HG03060 (cell line): Measurements from ENCODE around the gene P2RY2.
"Not testable (repeated sequence)": the region's sequence is repeated elsewhere in the genome, so short reads cannot be mapped to it uniquely, and the experiment has no call there.

Experiments used
- ATAC-seq: cut with Tn5 transposase; IDR thresholded peaks from one replicate; pipeline ENCODE4 v1.9.1; 2021; ENCODE audit warnings: low read depth, moderate number of reproducible peaks; ENCODE audit not compliant: unreplicated experiment

P2RY2 gene

DNA sequence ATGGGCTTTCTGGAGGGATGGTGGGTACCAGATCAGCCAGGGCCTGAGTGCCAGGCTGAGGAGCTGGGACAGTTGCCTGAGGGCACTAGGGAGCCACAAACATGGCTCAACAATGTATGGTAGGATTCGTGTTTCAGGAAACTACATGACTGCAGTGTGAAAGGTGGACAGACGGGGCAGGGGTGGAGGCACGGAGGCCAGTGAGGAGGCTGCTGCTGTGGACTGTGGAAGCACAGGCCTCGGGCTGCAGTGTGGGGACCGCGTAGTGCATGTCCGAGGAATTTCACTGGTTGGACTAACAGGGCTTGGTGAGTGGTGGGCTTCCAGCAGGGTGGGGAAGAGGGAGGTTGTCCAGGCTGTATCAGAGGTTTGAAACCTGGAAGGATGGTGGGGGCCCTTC lies 7.8 kb downstream of the P2RY2 start:
- no peak for ATAC-seq

DNA sequence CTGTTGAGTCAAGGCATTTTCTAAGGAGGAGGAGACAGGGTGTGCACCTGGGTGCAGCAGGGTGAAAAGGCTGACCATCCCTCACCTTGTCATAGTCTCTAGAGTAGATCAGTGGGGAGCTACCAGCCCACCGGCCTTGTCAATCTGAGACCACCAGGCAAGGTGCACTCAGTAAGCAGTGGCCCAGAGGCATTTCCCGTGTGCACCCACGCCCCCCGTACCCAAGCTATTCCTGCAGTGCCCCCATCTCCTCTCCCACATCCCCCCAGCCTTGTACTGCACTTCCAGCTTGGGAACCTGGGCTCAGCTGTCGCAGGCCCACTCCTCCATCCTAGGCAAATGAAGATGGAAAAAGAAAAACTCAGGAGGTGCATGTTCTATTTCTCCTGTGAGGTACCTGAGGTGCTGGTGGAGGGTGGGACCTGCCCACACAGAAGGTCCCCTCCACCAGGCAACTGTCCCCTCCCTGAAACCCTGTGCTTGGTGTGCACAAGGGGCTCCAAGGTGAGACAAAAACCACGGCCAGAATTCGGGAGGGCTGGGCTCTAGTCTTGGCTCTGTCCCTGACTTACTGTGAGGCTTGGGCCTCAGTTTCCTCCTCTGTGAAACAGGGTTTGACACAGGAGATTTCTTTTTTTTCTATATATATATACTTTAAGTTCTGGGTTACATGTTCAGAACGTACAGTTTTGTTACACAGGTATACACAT lies 8.4 kb downstream of the P2RY2 start:
- ATAC-seq = no peak

DNA sequence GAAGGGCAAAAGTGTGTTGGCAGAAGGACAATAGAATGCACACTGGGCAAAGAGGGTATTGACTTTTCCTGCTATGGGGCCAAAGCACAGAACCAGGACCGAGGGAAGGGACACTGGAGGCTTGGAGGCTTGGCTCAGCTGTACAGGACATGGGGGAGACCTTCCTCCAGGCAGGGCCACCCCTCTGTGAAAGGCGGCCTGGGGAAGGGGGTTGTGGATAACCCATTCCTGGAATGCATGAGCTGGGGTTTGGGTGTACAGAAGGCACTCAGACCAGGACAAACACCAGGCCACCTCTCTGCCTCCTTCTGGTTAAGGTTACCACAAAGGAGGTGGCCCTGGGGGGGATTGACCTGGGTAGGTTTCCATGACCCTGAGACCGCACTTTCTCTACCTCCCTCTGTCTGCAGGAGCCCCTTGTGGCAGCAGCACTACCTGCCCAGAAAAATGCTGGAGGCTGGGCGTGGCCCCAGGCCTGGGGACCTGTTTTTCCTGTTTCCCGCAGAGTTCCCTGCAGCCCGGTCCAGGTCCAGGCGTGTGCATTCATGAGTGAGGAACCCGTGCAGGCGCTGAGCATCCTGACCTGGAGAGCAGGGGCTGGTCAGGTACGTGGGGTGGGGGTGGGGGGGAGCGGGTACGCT lies 9.6 kb downstream of the P2RY2 start:
- ATAC-seq = no peak

DNA sequence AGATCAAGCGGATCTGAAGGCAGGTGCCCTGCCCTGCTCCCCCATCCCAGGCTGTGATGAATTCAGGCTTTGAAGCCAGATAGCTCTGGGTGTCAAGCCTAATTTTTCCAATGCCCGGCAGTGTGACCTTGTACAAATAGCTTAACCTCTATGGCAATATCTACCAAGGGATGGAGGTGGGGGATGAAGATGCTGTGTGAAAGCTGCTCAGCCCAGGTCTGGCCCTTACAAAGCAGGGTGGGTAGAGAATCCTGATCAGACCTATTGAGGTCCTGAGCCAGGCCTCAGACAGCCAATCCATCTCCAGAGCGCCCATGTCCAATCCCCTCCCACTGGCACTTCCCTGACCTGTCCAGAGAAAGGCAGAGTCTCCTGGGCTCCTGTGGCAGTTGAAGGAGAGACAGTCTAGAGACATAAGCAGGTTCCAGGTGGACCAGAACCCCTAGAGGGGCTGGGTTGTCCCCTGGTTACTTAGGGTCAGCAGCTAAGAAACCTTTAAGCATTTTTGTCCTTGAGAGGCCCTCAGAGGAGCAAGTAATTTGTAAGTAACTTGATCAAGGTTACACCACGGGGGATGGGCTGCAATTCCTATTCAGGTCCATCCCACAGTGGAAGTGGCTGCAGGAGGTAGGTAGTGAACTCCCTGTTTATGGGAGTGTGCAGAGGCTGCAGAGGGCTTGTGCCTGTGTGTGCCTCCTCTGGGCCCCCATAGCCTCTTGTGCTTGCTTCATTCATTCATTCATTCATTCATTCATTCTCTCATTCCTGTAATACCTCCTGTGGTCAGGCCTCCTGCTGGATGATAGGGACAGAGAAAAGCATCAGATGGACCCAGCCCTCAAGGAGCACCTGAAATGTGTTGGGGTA lies 10.4 kb downstream of the P2RY2 start:
- ATAC-seq = no peak

DNA sequence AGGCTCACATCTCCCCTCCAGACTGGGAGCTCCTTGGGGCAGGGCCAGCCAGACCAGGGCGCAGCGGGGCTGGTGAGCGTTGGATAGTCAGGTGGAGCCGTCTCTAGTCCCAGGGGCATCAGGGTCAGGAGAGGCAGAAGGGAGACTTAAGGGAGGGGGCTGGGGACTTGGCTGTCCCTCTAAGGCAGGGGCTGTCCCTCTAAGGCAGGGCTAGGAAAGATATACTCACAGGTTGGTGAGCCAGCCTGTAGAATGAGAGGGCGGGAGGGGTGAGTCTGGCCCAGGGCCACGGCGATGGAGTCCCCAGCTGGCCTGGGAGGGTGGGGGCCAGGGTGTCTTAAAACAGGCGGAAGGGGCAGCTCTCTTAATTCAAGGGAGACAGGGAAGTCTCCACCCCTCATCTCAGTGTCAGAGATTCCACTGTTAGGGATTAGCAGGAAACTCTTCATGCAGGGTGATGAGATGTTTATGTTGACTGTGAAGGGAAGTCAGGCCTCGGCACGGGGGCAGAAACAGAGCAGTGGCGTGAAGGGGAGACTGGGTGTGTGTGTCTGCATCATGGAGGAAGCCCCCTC lies 11.3 kb downstream of the P2RY2 start:
- ATAC-seq = no peak

DNA sequence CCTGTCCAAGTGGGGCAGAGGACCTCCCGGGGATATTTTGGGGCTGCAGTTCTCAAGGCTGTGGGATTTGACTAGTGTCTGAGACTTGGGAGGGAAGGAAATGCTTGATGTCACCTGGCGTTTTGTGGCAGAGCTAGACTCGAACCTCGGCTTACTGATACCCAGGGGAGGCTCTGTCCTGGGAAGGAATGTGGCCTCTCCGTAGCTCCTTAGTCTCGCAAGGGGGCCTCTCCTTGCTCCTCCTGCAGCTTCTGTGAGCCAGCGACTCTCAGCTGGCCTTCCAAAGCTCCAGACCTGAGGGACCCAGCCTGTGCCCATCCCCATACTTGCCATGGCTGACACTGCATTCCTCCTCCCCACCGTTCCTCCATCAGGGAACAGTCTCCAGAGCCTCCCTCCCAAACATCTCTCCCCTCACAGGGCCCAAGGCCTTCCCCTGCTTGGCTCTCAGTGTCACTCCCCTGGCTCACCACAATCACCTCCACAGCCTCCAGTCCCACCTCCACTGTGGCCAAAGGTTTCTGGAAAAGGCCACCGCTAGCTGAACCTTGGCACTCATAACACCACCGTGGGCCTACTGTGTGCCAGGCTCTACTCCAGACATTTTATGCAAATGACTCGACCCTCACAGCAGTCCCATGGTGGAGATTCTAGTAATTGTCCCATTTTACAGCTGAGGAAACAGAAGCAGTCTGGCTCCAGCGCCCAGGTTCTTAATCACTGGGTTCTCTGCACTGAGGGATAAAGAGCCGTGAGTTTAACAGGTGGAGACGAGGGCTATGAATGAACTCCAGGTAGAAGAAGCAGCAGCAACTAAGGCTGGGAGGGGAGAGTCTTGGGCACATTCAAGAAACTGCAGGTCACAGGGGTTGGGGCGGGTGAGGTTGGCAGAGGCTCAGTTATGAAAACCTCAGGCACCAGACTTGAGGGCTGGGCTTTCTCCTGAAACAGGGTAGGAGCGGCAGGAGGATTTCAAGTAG lies 12.1 kb downstream of the P2RY2 start:
- ATAC-seq = no peak

DNA sequence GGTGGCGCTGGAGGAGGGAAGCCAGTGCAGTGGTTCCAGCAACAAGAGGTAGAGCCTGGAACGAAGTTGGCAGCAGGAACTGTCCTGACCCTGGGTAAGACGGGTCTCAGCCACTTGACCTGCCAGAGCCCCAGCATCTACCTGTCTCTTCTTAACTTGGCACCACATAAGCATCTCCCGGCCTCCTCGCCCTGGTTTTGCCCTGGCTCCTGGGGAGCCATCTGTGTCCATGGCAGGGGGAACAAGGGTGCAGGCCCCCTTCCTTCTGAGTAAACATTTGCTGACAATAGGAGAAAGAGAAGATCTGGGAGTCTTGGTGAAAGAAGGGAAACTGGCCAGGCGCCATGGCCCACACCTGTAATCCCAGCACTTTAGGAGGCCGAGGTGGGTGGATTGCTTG lies 12.8 kb downstream of the P2RY2 start:
- no peak for ATAC-seq

DNA sequence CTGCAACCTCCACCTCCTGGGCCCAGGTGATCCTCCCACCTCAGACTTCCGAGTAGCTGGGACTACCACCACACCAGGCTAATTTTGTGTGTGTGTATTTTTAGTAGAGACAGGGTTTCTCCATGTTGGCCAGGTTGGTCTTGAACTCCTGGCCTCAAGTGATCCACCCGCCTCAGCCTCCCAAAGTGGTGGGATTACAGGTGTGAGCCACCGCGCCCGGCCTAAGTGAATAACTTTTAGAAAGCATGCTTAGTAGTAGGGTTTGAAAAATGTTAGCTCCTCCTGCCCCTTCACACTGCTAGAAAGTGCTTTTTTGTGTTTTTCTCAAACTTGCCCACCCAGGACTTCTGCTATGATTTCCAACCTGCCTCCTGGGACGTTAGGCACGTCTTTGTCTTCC lies 14.4 kb downstream of the P2RY2 start:
- ATAC-seq = not testable (repeated sequence)

DNA sequence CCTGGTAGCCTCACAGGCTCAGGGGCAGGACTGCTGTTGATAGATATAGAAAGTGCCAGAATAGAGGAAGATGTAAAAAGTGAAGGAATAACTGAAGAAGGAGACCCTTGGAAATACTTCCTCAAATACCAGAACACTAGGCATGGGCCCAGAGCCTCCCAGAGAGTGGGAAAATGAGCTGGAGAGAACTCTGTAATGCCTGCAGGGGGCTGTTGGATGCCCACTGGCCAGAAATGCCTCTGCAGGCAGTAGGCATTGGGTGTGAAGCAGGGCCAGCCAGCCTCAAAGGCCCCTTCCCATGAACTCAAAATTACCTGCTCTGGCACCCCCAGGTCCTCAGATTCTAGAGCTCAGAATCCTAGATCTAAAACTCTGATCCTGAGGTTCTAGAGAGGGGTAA lies 15.1 kb downstream of the P2RY2 start:
- ATAC-seq = no peak

DNA sequence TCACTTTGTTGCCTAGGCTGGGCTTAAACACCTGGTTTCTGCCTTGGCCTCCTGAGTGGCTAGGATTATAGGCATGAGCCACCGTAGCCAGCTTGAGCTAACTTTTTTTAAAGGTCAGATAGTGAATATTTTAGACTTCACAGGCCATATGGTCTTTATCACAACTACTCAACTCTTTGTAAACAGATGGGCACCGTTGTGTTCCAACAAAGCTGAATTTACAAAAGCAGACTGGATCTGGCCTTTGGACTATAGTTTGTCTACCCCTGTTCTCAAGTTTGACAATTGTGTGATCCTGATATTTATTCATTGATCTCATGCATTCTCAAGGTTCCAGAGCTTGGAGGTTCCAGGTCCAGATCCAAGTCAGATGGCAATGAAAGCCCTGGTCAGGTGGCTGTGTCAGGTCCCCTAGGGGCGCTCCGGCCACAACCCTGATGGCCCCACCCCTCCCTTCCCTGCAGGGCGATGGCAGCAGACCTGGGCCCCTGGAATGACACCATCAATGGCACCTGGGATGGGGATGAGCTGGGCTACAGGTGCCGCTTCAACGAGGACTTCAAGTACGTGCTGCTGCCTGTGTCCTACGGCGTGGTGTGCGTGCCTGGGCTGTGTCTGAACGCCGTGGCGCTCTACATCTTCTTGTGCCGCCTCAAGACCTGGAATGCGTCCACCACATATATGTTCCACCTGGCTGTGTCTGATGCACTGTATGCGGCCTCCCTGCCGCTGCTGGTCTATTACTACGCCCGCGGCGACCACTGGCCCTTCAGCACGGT lies 15.8 kb downstream of the P2RY2 start:
- ATAC-seq = no peak

DNA sequence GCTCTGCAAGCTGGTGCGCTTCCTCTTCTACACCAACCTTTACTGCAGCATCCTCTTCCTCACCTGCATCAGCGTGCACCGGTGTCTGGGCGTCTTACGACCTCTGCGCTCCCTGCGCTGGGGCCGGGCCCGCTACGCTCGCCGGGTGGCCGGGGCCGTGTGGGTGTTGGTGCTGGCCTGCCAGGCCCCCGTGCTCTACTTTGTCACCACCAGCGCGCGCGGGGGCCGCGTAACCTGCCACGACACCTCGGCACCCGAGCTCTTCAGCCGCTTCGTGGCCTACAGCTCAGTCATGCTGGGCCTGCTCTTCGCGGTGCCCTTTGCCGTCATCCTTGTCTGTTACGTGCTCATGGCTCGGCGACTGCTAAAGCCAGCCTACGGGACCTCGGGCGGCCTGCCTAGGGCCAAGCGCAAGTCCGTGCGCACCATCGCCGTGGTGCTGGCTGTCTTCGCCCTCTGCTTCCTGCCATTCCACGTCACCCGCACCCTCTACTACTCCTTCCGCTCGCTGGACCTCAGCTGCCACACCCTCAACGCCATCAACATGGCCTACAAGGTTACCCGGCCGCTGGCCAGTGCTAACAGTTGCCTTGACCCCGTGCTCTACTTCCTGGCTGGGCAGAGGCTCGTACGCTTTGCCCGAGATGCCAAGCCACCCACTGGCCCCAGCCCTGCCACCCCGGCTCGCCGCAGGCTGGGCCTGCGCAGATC lies 16.5 kb downstream of the P2RY2 start:
- ATAC-seq = no peak

DNA sequence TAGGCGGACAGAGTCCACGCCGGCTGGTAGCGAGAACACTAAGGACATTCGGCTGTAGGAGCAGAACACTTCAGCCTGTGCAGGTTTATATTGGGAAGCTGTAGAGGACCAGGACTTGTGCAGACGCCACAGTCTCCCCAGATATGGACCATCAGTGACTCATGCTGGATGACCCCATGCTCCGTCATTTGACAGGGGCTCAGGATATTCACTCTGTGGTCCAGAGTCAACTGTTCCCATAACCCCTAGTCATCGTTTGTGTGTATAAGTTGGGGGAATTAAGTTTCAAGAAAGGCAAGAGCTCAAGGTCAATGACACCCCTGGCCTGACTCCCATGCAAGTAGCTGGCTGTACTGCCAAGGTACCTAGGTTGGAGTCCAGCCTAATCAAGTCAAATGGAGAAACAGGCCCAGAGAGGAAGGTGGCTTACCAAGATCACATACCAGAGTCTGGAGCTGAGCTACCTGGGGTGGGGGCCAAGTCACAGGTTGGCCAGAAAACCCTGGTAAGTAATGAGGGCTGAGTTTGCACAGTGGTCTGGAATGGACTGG lies 17.2 kb downstream of the P2RY2 start:
- ATAC-seq = no peak

DNA sequence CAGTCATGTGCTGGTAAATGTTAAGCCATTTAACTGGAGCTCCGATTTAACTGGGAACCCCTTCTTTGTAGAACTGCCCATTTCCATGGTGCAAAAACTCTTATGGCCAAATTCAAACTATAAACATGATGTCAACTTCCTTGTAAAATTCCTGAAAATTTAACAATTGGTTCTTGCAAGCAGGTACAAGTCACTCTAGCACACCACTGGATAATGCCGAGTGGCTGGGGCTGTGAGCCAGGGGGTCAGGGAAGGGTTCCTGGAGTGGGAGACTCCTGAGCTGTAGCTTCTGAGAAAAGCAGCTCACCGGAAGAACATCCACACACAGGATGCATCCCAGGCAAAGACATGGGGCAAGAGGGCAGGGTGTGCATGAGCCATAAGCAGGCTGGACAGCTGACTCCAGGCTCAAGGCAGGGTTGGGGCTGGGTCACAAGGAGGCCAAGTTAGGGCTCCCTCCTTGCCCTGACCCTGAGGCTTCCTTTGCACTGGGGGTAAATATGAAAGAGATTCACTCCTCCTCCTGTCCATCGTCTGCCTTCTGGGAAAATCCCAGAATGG lies 18.2 kb downstream of the P2RY2 start:
- no peak for ATAC-seq

DNA sequence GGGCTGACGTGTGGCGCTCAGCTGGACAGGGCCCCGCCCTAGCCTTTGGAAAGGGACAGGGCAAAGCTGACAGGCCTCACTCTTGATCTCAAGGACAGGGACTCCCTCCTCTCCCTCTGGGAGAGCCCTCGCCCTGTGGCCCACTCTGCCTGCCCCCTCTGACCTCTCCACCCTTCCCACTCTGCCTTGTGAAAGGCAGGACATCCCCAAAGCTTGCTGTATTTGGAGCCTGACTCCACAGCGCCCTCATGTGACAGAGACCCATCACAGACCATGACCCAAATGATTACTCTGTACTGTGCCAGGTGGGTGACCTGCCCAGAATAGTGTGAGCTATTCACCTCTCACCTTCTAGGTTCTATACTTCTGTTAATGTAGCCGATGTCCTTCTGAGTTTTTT lies 18.8 kb downstream of the P2RY2 start:
- ATAC-seq = no peak

DNA sequence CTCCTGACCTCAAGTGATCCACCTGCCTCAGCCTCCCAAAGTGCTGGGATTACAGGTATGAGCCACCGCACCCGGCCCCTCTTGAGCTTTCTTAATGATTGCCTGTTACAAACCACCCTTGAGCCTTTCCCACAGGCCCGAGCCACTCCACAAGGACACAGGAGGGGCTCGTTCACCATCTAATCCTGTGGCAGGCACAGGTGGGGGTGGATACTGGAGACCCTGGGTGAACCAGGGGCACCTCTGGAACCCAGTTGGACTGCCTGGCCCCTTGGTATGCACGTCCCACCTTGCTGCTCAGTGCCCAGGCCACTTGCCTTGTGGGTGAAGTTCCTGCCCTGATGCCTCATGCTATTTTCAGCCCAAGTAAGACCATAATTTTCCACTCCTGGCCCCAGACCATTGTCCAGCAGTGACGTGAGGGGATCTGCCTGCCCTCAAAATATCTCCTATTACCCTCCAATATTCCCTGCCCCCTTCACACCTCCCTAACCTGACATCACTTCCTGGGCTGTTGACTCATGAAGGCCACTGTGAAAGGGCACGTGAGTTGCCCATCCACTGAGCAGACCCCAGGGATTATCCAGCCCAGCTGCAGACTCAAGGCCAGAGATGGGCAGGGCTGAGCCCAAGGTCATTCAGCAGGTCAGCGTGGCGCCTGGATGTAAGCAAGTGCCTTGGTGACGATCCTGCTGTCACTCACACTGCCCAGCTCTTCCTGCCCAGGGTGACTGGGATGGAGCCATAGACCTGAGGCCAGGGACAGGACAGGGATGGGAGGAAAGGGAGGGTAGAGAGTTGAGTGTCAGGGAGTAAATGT lies 19.6 kb downstream of the P2RY2 start:
- no peak for ATAC-seq

DNA sequence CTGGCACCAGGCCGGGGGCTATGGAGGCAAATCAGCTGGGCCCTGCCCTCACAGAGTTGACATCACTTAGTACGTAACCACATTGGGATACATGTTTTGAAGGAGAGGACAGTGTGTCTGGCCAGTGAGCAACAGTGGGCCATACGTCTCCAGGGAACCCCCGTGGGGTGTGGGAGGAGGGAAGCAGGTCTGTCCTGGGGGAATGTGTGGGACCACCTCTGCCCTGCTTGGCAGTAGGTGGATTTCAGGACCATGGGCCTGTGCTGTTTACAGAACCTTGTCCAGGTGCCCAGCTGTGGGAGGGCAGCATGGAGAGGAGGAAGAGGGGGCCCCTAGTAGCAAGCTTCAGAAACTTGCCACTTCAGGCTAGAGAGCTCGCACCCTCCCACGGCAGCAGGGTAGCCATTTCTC lies 21.0 kb downstream of the P2RY2 start:
- ATAC-seq = no peak

DNA sequence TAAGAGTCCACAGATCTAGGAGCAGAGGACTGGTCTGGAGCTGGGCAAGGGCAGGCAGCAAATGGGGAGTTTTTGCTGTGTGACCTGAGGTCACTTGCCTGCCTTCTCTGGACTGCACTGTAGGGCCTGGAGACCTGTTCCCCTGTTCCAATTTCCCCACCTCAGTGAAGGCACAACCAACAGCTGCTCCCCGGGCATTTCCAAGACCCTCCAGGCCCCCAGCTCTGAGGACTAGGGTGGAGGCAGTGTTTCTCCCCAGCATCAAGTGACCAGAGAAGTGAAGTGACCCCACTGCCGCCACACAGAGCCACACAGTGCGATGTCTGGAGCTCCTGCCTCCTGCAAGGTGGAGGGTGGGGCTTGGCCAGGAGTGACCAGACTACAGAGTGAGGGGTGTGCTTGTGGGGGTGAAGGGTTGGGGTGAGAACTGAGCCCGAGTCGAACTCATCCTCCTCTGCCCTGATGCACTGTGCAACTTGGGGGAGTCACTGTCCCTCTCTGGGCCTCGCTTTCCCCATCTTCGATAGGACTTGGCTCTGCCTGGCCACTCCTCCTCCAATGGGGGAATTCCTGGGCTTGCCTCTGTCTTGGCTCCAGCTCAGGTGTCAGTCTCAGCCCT lies 21.6 kb downstream of the P2RY2 start:
- no peak for ATAC-seq
